Smooth muscle cell (in vitro differentiated cells): ENCODE results near the gene MEGF11. TPM values are rescaled to one million over a fixed set of nuclear protein-coding genes. Genes with fewer than 3 reads are reported as not detected.

ENCODE experiments used
- DNase-seq: peaks from one replicate; lab custom pipeline; 2025; ENCODE audit not compliant: unreplicated experiment; lab: John Stamatoyannopoulos, UW
- H2AFZ ChIP-seq: fragments of 200-600 bp; sonication (generic); 2 replicates; pipeline ENCODE4 v1.6.0; 2016; ENCODE audit warnings: antibody characterized with exemption, low read depth, mild to moderate bottlenecking
- H3F3A ChIP-seq: fragments of 200-600 bp; sonication (generic); 2 replicates; pipeline ENCODE4 v1.6.0; 2017; ENCODE audit warnings: antibody characterized with exemption, low read depth
- H3K27ac ChIP-seq: fragments of 200-600 bp; sonication (generic); 2 replicates; pipeline ENCODE4 v1.5.1; 2016; ENCODE audit warnings: low read depth, mild to moderate bottlenecking
- H3K27me3 ChIP-seq: fragments of 200-600 bp; sonication (generic); 2 replicates; pipeline ENCODE4 v1.6.1; 2016; ENCODE audit warnings: low read depth, mild to moderate bottlenecking
- H3K36me3 ChIP-seq: fragments of 200-600 bp; sonication (generic); 2 replicates; pipeline ENCODE4 v1.5.1; 2016; ENCODE audit warnings: low read depth
- H3K4me1 ChIP-seq: fragments of 200-600 bp; sonication (generic); 2 replicates; pipeline ENCODE4 v1.5.1; 2016; ENCODE audit warnings: low read depth
- H3K4me2 ChIP-seq: fragments of 200-600 bp; sonication (generic); 2 replicates; pipeline ENCODE4 v1.6.0; 2016; ENCODE audit warnings: mild to moderate bottlenecking
- H3K4me3 ChIP-seq: fragments of 200-600 bp; sonication (generic); 2 replicates; pipeline ENCODE4 v1.5.1; 2016; ENCODE audit warnings: mild to moderate bottlenecking
- H3K79me2 ChIP-seq: fragments of 200-600 bp; sonication (generic); 2 replicates; pipeline ENCODE4 v1.6.0; 2016; ENCODE audit warnings: low read depth, mild to moderate bottlenecking
- H3K9ac ChIP-seq: fragments of 200-600 bp; sonication (generic); 2 replicates; pipeline ENCODE4 v1.6.0; 2016; ENCODE audit warnings: low read depth
- H3K9me3 ChIP-seq: fragments of 200-600 bp; sonication (generic); replicated peaks from 2 replicates; pipeline ENCODE4 v1.5.1; 2016; ENCODE audit warnings: low read depth
- H4K20me1 ChIP-seq: fragments of 200-600 bp; sonication (generic); 2 replicates; pipeline ENCODE4 v1.6.0; 2016; ENCODE audit warnings: low read depth
- WGBS: methylation state at CpG from one replicate; pipeline ENCODE4 v1.1.7; 2016; ENCODE audit warnings: low lambda C conversion rate; 5-methylcytosine and 5-hydroxymethylcytosine counted together
- polyA plus RNA-seq: library from polyadenylated mRNA; unstranded; fragments of >200 nt; fragmentation: Nextera tagmentation; extraction: Ambion mirVana; gene quantifications from 2 replicates; pipeline ENCODE4 v1.2.1, GENCODE V29; 2016
- total RNA-seq: library from RNA; depleted of rRNA; stranded (reverse); fragments of >200 nt; gene quantifications from 2 replicates; pipeline ENCODE4 v1.2.3, GENCODE V29; 2014
- TF ChIP-seq, protein P1 (sequence below): fragments of 200-600 bp; sonication (generic); IDR thresholded peaks from 2 replicates; pipeline ENCODE4 v1.5.1; 2017; ENCODE audit warnings: borderline replicate concordance, mild to moderate bottlenecking, antibody characterized with exemption; ENCODE audit not compliant: insufficient read depth, poor library complexity, severe bottlenecking

Gene MEGF11
- total and polyA plus RNA-seq, 2 experiments from 2014 or later = 0.08 TPM; not detected in 1

DNA sequence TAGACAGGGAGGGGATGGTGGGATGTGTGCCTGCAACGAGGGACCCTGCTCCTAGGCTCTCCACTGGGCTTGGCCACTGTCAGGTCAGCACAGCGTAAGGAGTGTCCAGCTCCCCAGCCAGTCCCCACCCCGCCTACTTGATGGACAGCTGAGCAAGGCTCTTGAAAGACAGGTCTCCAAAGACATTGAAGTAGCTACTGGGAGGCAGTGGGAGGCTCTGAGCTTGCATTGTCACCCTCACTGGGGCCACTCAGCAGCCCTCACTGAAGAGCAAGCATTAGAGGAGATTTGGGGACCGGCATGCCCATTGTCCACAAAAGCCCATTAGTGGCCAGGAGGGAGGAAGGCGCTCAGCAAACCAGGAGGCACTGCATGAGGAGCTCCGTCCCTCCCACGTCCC lies 146.5 kb downstream of the MEGF11 start:
- Histone ChIP-seq H2AFZ (no peak overlapping the region), H4K20me1 (no peaks in the 10 kb centered on the region), H3F3A (no peaks in the 10 kb centered on the region), H3K27ac (no peak overlapping the region), H3K36me3 (no peaks in the 10 kb centered on the region), H3K4me2 (no peak overlapping the region), H3K27me3 (peaks cover 39% of the 10 kb centered on the region), H3K9me3 (no peaks in the 10 kb centered on the region), H3K4me3 (no peak overlapping the region), H3K4me1 (peaks cover 17% of the 10 kb centered on the region), H3K9ac (no peak overlapping the region), H3K79me2 (no peaks in the 10 kb centered on the region)
- TF ChIP-seq, protein P1, sequence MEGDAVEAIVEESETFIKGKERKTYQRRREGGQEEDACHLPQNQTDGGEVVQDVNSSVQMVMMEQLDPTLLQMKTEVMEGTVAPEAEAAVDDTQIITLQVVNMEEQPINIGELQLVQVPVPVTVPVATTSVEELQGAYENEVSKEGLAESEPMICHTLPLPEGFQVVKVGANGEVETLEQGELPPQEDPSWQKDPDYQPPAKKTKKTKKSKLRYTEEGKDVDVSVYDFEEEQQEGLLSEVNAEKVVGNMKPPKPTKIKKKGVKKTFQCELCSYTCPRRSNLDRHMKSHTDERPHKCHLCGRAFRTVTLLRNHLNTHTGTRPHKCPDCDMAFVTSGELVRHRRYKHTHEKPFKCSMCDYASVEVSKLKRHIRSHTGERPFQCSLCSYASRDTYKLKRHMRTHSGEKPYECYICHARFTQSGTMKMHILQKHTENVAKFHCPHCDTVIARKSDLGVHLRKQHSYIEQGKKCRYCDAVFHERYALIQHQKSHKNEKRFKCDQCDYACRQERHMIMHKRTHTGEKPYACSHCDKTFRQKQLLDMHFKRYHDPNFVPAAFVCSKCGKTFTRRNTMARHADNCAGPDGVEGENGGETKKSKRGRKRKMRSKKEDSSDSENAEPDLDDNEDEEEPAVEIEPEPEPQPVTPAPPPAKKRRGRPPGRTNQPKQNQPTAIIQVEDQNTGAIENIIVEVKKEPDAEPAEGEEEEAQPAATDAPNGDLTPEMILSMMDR = no peak
- 90% methylated on average over 7 of the region's 7 CpGs for WGBS
- DNase-seq = no peak

DNA sequence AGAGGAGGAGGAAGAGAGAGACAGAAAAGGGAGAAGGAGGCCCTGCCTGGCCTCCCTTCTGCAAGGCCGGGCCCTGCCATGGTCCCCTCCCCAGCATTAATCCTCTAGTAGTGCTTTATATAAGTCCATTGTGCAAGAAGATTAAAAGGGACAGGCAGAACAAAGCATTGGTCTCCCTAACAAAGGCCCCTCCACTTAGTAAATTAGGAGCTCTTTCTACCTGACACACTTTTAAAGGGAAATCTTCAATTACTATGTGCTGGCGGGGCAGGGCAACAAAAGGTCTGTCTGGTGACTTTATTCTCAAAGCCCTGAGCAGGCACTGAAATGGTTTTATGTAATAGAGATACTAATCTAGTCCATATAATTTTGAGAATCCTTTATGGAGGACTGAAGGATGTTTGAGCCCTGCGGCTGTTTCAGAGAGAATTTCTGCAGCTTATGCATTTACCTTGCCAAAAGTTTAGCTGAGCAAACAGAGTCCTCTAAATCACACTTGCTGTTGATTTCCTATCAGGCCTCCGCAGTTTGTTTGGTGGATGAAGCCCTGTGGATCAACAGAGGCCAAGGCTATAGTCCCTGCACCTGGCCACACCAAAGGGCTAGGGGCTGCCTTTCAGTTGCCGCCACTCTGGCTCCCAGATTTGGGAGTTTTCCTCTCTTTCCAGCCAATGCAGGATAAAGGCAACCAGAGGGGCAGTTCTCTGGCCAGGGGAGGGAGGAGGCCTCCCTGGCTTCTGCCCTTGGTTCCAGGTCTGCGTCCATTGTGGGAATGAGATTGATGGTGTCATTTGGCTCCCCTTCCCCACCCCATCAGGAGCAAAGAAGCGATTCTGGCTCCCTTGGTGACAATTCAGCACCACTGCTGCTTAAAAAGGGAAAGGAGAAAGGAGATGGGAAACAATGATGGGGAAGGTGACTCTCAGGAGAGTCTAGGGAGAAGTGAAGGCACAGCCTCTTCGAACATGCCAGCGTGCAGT lies 148.0 kb downstream of the MEGF11 start:
- Histone ChIP-seq H2AFZ (no peak overlapping the region), H3K9ac (no peak overlapping the region), H3K4me3 (no peak overlapping the region), H3K27ac (no peak overlapping the region), H3K27me3 (peaks cover 32% of the 10 kb centered on the region), H3K36me3 (no peaks in the 10 kb centered on the region), H3K9me3 (no peaks in the 10 kb centered on the region), H3K4me1 (peaks cover 28% of the 10 kb centered on the region), H3K79me2 (no peaks in the 10 kb centered on the region), H3F3A (no peaks in the 10 kb centered on the region), H4K20me1 (no peaks in the 10 kb centered on the region), H3K4me2 (no peak overlapping the region)
- WGBS = 87% methylated on average over 9 of the region's 9 CpGs
- TF ChIP-seq, protein P1 = no peak
- DNase-seq = no peak

DNA sequence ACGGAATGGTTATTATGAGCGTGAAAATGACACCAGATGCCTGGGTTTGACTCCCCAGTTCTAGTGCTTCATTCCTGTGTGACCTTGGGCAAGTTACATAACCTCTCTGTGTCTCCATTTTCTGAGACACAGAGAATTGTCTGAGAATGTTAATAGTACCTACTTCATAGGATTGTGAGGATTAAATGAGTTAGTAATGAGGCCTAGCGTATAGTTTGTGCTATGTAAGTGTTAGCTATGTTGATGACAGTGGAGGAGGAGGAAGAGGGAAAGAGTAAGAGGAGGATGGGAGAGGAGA lies 150.3 kb downstream of the MEGF11 start:
- no peak overlapping the region for H3K4me3 ChIP-seq
- no peaks in the 10 kb centered on the region for H3K9me3 ChIP-seq
- peaks cover 27% of the 10 kb centered on the region for H3K27me3 ChIP-seq
- H3K27ac ChIP-seq = no peak overlapping the region
- TF ChIP-seq, protein P1 = no peak
- DNase-seq = no peak
- no peak overlapping the region for H3K4me2 ChIP-seq
- no peaks in the 10 kb centered on the region for H3K36me3 ChIP-seq
- 88% methylated on average over 3 of the region's 3 CpGs for WGBS
- H2AFZ ChIP-seq = no peak overlapping the region
- no peaks in the 10 kb centered on the region for H4K20me1 ChIP-seq
- peaks cover 28% of the 10 kb centered on the region for H3K4me1 ChIP-seq
- no peaks in the 10 kb centered on the region for H3K79me2 ChIP-seq
- H3F3A ChIP-seq = no peaks in the 10 kb centered on the region
- H3K9ac ChIP-seq = no peak overlapping the region
